ENCODE data around the gene RSBN1L. TPM values are rescaled to one million over a fixed set of nuclear protein-coding genes. Genes with fewer than 3 reads are reported as not detected.

RSBN1L gene
- total RNA-seq, 1 experiment from 2014 or later, result 33.7 TPM

DNA sequence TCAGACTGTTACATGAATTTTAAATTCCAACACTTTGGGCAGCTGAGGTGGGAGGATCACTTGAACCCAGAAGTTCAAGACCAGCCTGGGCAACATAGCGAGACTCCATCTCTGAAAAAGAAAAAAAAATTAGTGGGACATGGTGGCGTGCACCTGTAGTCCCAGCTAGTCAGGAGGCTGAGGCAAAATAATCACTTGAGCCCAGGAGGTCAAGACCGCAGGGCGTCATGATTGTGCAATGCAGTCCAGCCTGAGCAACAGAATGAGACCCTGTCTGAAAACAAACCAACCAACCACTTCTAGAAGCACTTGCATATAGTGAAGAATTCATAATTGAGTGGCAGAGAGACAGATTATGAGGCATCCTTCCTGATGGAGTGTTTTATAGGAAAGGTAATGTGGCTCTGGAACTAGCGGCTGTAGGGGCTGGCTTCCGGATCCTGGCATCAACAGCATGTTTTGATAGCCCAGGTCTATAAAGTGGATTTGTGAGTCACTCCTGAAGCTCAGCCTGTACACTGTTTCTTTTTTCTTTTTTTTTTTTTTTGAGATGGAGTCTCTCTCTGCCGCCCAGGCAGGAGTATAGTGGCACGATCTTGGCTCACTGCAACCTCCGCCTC is 40.3 kb upstream of the RSBN1L start:
- Histone ChIP-seq H3K4me1 (ENCODE audit: low read length) (peaks cover 4% of the 10 kb centered on the region; the same call in 1 of the 2 replicates), H3K4me2 (ENCODE audit: low read depth, low read length, poor library complexity, severe bottlenecking) (no peak overlapping the region), H3K27me3 (ENCODE audit: low read length) (no peaks in the 10 kb centered on the region), H3K36me3 (ENCODE audit: insufficient read depth, low read length) (no peaks in the 10 kb centered on the region), H3K27ac (ENCODE audit: low read length) (no peak overlapping the region), H3K9me2 (replicated peaks; ENCODE audit: insufficient read depth, low read length) (no peaks in the 10 kb centered on the region), H3K9me3 (ENCODE audit: low read length) (no peaks in the 10 kb centered on the region), H4K20me1 (ENCODE audit: insufficient read depth, low read depth, low read length) (no peaks in the 10 kb centered on the region), H3K79me2 (ENCODE audit: low read length) (no peaks in the 10 kb centered on the region), H3K4me3 (ENCODE audit: low read length) (no peak overlapping the region), H3K9ac (ENCODE audit: low read length) (no peak overlapping the region), H2AFZ (ENCODE audit: low read length) (no peak overlapping the region)
- DNase-seq, result peak; percentile 30

DNA sequence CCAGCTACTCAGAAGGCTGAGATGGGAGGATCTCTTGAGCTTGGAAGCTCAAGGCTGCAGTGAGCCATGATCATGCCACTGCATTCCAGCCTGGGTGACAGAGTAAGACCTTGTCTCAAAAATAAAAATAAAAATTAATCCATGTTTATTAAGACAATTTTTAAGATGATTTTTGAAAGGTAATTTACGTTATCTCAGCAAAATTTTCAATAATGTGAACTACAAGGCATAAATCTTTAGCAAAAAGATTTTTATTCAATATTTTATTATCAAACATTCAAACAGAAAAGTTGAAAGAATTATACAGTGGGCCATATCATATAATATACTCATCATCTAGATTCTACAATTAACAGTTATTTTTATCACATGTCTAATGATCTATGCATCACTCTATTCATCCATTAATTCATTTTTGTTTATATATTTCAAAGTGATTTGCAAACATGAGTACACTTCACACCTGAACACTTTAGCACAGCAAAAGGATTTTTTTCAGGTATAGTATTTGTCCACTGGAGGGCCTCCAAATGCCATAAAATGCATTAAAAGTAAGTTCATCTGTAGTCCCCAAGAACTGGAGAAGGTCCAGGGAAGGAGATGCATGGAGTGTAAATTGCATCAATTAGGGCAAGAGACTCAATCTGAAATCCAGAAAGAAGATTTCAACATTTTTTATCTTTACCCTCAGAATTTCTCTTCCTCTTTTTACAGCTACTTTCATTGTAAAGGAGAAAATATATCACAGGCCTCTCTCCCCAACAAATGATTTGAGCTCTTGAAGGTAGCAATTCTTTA is 38.6 kb upstream of the RSBN1L start:
- Histone ChIP-seq H3K4me3 (ENCODE audit: low read length) (no peak overlapping the region), H3K4me2 (ENCODE audit: low read depth, low read length, poor library complexity, severe bottlenecking) (no peak overlapping the region), H3K27me3 (ENCODE audit: low read length) (no peaks in the 10 kb centered on the region), H3K9me2 (replicated peaks; ENCODE audit: insufficient read depth, low read length) (no peaks in the 10 kb centered on the region), H3K79me2 (ENCODE audit: low read length) (no peaks in the 10 kb centered on the region), H3K9ac (ENCODE audit: low read length) (no peak overlapping the region), H3K27ac (ENCODE audit: low read length) (no peak overlapping the region), H3K4me1 (ENCODE audit: low read length) (no peaks in the 10 kb centered on the region), H2AFZ (ENCODE audit: low read length) (no peak overlapping the region), H3K36me3 (ENCODE audit: insufficient read depth, low read length) (no peaks in the 10 kb centered on the region), H3K9me3 (ENCODE audit: low read length) (no peaks in the 10 kb centered on the region), H4K20me1 (ENCODE audit: insufficient read depth, low read depth, low read length) (no peaks in the 10 kb centered on the region)
- peak; percentile 83 for DNase-seq

DNA sequence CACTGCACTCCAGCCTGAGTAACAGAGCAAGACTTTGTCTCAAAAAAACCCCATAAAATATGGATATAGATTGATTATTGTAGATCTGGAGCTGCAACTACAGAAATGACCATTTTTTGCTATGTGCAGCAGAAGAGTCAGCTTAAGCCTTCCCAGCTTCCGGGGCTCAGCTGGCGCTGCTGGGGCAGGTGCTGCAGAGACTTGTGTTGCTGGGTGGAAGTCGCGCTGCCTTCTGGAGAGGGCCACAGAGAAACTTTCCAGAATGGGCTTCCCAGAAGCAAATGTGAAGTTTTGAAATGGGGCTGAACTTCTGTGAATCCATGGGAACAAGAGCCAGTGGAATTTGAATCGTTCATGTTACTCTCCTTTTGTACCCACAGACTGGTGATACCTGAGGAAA is 37.3 kb upstream of the RSBN1L start:
- Histone ChIP-seq H3K79me2 (ENCODE audit: low read length) (no peaks in the 10 kb centered on the region), H3K4me2 (ENCODE audit: low read depth, low read length, poor library complexity, severe bottlenecking) (no peak overlapping the region), H3K9me3 (ENCODE audit: low read length) (no peaks in the 10 kb centered on the region), H3K4me3 (ENCODE audit: low read length) (no peak overlapping the region), H4K20me1 (ENCODE audit: insufficient read depth, low read depth, low read length) (no peaks in the 10 kb centered on the region), H3K36me3 (ENCODE audit: insufficient read depth, low read length) (no peaks in the 10 kb centered on the region), H3K9ac (ENCODE audit: low read length) (no peak overlapping the region), H3K4me1 (ENCODE audit: low read length) (no peaks in the 10 kb centered on the region), H3K27me3 (ENCODE audit: low read length) (no peaks in the 10 kb centered on the region), H3K9me2 (replicated peaks; ENCODE audit: insufficient read depth, low read length) (no peaks in the 10 kb centered on the region), H2AFZ (ENCODE audit: low read length) (no peak overlapping the region), H3K27ac (ENCODE audit: low read length) (no peak overlapping the region)
- DNase-seq, result no peak

DNA sequence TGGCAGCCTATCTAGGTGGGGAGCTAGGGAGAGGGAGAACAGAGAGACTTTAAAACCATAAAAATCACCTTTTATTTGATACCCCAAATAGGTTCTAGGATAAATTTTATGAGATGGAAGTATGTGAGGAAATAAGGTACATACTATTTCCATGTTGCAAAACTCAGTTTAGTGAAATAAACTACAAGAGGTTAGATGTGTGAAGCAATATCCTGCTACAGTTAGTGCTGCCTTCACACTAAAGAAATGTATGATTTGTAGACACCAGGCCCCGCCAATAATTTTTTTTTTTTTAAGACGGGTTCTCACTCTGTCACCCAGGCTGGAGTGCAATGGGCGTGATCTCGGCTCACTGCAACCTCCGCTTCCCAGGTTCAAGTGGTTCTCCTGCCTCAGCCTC is 34.4 kb upstream of the RSBN1L start:
- Histone ChIP-seq H3K9me2 (replicated peaks; ENCODE audit: insufficient read depth, low read length) (no peaks in the 10 kb centered on the region), H3K4me1 (ENCODE audit: low read length) (no peaks in the 10 kb centered on the region), H3K9ac (ENCODE audit: low read length) (no peak overlapping the region), H4K20me1 (ENCODE audit: insufficient read depth, low read depth, low read length) (no peaks in the 10 kb centered on the region), H3K4me3 (ENCODE audit: low read length) (no peak overlapping the region), H2AFZ (ENCODE audit: low read length) (no peak overlapping the region), H3K4me2 (ENCODE audit: low read depth, low read length, poor library complexity, severe bottlenecking) (no peak overlapping the region), H3K27me3 (ENCODE audit: low read length) (no peaks in the 10 kb centered on the region), H3K79me2 (ENCODE audit: low read length) (no peaks in the 10 kb centered on the region), H3K9me3 (ENCODE audit: low read length) (no peaks in the 10 kb centered on the region), H3K27ac (ENCODE audit: low read length) (no peak overlapping the region), H3K36me3 (ENCODE audit: insufficient read depth, low read length) (no peaks in the 10 kb centered on the region)
- no peak for DNase-seq

DNA sequence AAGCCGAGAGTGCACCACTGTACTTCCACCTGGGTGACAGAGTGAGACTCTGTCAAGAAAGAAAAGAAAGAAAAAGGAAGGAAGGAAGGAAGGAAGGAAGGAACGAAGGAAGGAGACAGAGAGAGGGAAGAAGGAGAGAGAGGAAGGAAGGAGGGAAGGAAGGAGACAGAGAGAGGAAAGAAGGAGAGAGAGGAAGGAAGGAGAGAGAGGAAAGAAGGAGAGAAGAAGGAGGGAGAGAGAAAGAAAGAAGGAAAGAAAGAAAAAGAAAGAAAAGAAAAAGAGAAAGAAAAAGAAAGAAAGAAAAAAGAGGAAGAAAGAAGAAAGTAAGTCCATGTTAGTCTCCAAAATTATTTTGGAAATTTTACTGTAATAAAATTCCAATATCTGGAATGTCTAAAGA is 33.4 kb upstream of the RSBN1L start:
- no peak overlapping the region for H2AFZ ChIP-seq (ENCODE audit: low read length)
- H3K4me1 ChIP-seq (ENCODE audit: low read length), result no peaks in the 10 kb centered on the region
- no peaks in the 10 kb centered on the region for H3K36me3 ChIP-seq (ENCODE audit: insufficient read depth, low read length)
- no peaks in the 10 kb centered on the region for H4K20me1 ChIP-seq (ENCODE audit: insufficient read depth, low read depth, low read length)
- no peak overlapping the region for H3K27ac ChIP-seq (ENCODE audit: low read length)
- H3K4me3 ChIP-seq (ENCODE audit: low read length), result no peak overlapping the region
- H3K4me2 ChIP-seq (ENCODE audit: low read depth, low read length, poor library complexity, severe bottlenecking), result no peak overlapping the region
- H3K9me2 ChIP-seq (replicated peaks; ENCODE audit: insufficient read depth, low read length), result no peaks in the 10 kb centered on the region
- no peaks in the 10 kb centered on the region for H3K79me2 ChIP-seq (ENCODE audit: low read length)
- H3K9me3 ChIP-seq (ENCODE audit: low read length), result no peaks in the 10 kb centered on the region
- no peak overlapping the region for H3K9ac ChIP-seq (ENCODE audit: low read length)
- H3K27me3 ChIP-seq (ENCODE audit: low read length), result no peaks in the 10 kb centered on the region
- DNase-seq, result no peak

DNA sequence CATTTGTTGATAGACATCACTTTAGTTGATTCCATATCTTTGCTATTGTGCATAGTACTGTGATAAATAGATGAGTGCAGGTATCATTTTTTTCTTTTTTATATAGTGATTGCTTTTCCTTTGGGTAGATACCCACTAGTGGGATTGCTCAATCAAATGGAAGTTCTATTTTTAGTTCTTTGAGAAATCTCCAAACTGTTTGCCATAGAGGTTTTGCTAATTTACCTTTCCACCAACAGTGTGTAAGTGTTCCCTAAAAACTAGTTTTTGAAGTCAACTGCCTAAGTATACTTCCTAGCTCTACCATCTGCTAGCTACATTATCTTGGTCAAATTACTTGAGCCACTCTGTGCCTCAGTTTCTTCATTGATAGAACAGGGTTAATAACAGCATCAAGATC is 31.5 kb upstream of the RSBN1L start:
- H3K4me3 ChIP-seq (ENCODE audit: low read length), result no peak overlapping the region
- DNase-seq, result no peak
- no peak overlapping the region for H3K9ac ChIP-seq (ENCODE audit: low read length)

DNA sequence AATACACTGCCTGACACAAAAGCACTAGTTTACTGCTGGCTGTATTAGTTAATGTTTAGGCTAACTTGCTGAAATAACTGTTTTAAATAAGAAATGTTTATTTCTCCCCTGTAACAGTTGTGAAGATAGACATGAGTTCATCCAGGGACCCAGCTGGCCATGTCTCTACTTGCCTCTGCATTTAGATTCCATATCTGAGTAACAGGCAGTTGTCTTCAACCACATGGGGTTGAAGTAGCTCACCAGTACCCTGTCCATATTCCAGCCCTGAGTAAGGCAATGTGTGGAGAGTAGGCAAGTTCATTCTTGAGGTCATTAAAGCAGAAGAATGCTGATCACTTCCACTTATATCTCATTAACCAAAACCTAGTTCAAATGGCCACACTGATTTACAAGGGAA is 31.1 kb upstream of the RSBN1L start:
- H3K27me3 ChIP-seq (ENCODE audit: low read length), result no peaks in the 10 kb centered on the region
- H3K4me2 ChIP-seq (ENCODE audit: low read depth, low read length, poor library complexity, severe bottlenecking), result no peak overlapping the region
- no peaks in the 10 kb centered on the region for H3K36me3 ChIP-seq (ENCODE audit: insufficient read depth, low read length)
- H3K9ac ChIP-seq (ENCODE audit: low read length), result no peak overlapping the region
- no peaks in the 10 kb centered on the region for H3K9me3 ChIP-seq (ENCODE audit: low read length)
- no peak overlapping the region for H3K4me3 ChIP-seq (ENCODE audit: low read length)
- peak; percentile 32 for DNase-seq
- H4K20me1 ChIP-seq (ENCODE audit: insufficient read depth, low read depth, low read length), result no peaks in the 10 kb centered on the region
- no peaks in the 10 kb centered on the region for H3K4me1 ChIP-seq (ENCODE audit: low read length)
- H2AFZ ChIP-seq (ENCODE audit: low read length), result no peak overlapping the region
- H3K27ac ChIP-seq (ENCODE audit: low read length), result no peak overlapping the region
- H3K79me2 ChIP-seq (ENCODE audit: low read length), result no peaks in the 10 kb centered on the region
- H3K9me2 ChIP-seq (replicated peaks; ENCODE audit: insufficient read depth, low read length), result no peaks in the 10 kb centered on the region

More for the DNA sequence above, 31.5 kb upstream of the RSBN1L start:
- H3K9me3 ChIP-seq (ENCODE audit: low read length), result no peaks in the 10 kb centered on the region
- no peak overlapping the region for H2AFZ ChIP-seq (ENCODE audit: low read length)
- no peaks in the 10 kb centered on the region for H3K79me2 ChIP-seq (ENCODE audit: low read length)
- H3K36me3 ChIP-seq (ENCODE audit: insufficient read depth, low read length), result no peaks in the 10 kb centered on the region
- no peak overlapping the region for H3K4me2 ChIP-seq (ENCODE audit: low read depth, low read length, poor library complexity, severe bottlenecking)
- H4K20me1 ChIP-seq (ENCODE audit: insufficient read depth, low read depth, low read length), result no peaks in the 10 kb centered on the region
- H3K4me1 ChIP-seq (ENCODE audit: low read length), result no peaks in the 10 kb centered on the region
- no peaks in the 10 kb centered on the region for H3K9me2 ChIP-seq (replicated peaks; ENCODE audit: insufficient read depth, low read length)
- no peak overlapping the region for H3K27ac ChIP-seq (ENCODE audit: low read length)
- H3K27me3 ChIP-seq (ENCODE audit: low read length), result no peaks in the 10 kb centered on the region

DNA sequence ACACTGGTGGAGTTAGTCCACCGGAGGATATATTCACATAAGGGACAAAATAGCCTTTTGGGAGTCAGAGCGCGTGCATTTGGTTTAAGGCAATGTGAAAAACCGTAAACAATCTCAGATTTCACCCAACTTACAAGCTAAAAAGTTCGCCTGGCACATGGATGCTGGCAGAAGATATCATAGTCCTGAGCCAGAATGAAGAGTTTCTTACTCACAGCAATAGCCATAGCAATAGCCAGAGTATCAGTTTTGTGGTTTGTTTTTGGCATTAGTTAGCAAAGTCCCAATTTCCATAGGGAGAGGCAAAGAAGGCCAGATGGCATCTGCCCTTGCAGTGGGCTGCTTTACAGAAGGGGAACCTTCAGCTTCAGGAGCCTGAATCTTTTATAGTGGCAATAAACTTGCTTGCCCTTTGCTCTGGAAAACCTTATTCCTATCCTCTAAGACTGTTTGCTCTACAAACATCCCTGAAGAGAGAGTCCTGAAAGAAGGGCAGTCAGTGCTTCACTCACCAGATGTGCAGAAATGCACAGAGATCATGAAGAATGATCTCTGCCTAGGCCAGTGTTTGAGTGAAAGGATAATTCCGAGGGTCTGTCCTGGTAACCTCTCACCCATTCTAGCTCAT is 28.7 kb upstream of the RSBN1L start:
- H3K4me2 ChIP-seq (ENCODE audit: low read depth, low read length, poor library complexity, severe bottlenecking), result no peak overlapping the region
- no peaks in the 10 kb centered on the region for H3K36me3 ChIP-seq (ENCODE audit: insufficient read depth, low read length)
- no peak for DNase-seq
- no peak overlapping the region for H3K27ac ChIP-seq (ENCODE audit: low read length)
- H3K9me2 ChIP-seq (replicated peaks; ENCODE audit: insufficient read depth, low read length), result no peaks in the 10 kb centered on the region
- no peak overlapping the region for H2AFZ ChIP-seq (ENCODE audit: low read length)
- H3K79me2 ChIP-seq (ENCODE audit: low read length), result no peaks in the 10 kb centered on the region
- no peaks in the 10 kb centered on the region for H4K20me1 ChIP-seq (ENCODE audit: insufficient read depth, low read depth, low read length)
- H3K9ac ChIP-seq (ENCODE audit: low read length), result no peak overlapping the region
- H3K27me3 ChIP-seq (ENCODE audit: low read length), result no peaks in the 10 kb centered on the region
- H3K4me3 ChIP-seq (ENCODE audit: low read length), result no peak overlapping the region
- H3K4me1 ChIP-seq (ENCODE audit: low read length), result no peaks in the 10 kb centered on the region
- no peaks in the 10 kb centered on the region for H3K9me3 ChIP-seq (ENCODE audit: low read length)
